A549 (cell line): ENCODE results near the gene AMN1. TPM values are rescaled to one million over a fixed set of nuclear protein-coding genes. Genes with fewer than 3 reads are reported as not detected.

Experiments used
- ATAC-seq, 2 experiments: fragments of 200-7000 bp in 1 of 2; fragments of >200 bp in 1 of 2; cut with Nextera tagmentation in 1 of 2; cut with Tn5 transposase in 1 of 2; 3 replicates each; pipeline versions ENCODE4 v1.8.0 to v1.9.1; 2018 to 2020; ENCODE audit warnings: mild to moderate bottlenecking in 1 of 2, moderate library complexity in 1 of 2
- CTCF ChIA-PET: fragments of 300-600 bp; sonication (Branson Sonifier 250); formaldehyde crosslinking; extraction: SDS; loops from one replicate; lab custom pipeline; 2021; ENCODE audit warnings: antibody characterized with exemption, inconsistent platforms; lab: Yijun Ruan, JAX
- POLR2A ChIA-PET: fragments of 350-600 bp; formaldehyde crosslinking; extraction: SDS; loops from one replicate; lab custom pipeline; 2021; ENCODE audit warnings: antibody characterized with exemption, inconsistent platforms; lab: Yijun Ruan, JAX
- DNase-seq, 2 experiments: peaks; one replicate each; pipeline versions ENCODE4 v3.0.0 to v3.0.0-alpha.2; 2011 to 2016; ENCODE audit warnings: low read depth in 1 of 2, low spot score in 1 of 2
- FAIRE-seq: peaks from 2 replicates; lab custom pipeline; 2011; peaks lifted over from hg19 to GRCh38; lab: Jason Lieb, UNC
- H3K27ac ChIP-seq, 2 experiments: fragments of >200 bp; sonication (Bioruptor Twin); formaldehyde crosslinking; 3 replicates each; pipeline ENCODE4 v1.5.1; 2016 to 2017
- H3K4me1 ChIP-seq: fragments of >200 bp; sonication (Bioruptor Twin); formaldehyde crosslinking; 3 replicates; pipeline ENCODE4 v1.6.1; 2016
- H3K4me2 ChIP-seq: fragments of >200 bp; sonication (Bioruptor Twin); formaldehyde crosslinking; 3 replicates; pipeline ENCODE4 v1.6.1; 2016
- H3K4me3 ChIP-seq: fragments of >200 bp; sonication (Bioruptor Twin); formaldehyde crosslinking; 3 replicates; pipeline ENCODE4 v1.5.1; 2016
- H3K9me3 ChIP-seq: fragments of >200 bp; sonication (Bioruptor Twin); formaldehyde crosslinking; 3 replicates; pipeline ENCODE4 v1.6.1; 2016
- BHLHE40 ChIP-seq: IDR thresholded peaks from 2 replicates; pipeline ENCODE4 v1.6.1; 2012; ENCODE audit warnings: low read depth, low read length, inconsistent platforms
- CBX2 ChIP-seq: fragments of 200-600 bp; sonication (generic); IDR thresholded peaks from 2 replicates; pipeline ENCODE4 v1.6.1; 2016; ENCODE audit warnings: low read depth, mild to moderate bottlenecking, borderline replicate concordance
- CBX8 ChIP-seq: fragments of 200-600 bp; sonication (generic); IDR thresholded peaks from 2 replicates; pipeline ENCODE4 v1.6.1; 2016
- CEBPB ChIP-seq, 2 experiments: fragments of >200 bp in 1 of 2; sonication (Bioruptor Twin) in 1 of 2; formaldehyde crosslinking in 1 of 2; IDR thresholded peaks; 2 replicates each; pipeline ENCODE4 v1.6.1; 2012 to 2016
- CHD2 ChIP-seq: fragments of 150-350 bp; IDR thresholded peaks from 2 replicates; pipeline ENCODE4 v1.6.1; 2014; ENCODE audit warnings: low read length; ENCODE audit not compliant: partially characterized antibody
- CHD4 ChIP-seq: fragments of 200-600 bp; sonication (generic); IDR thresholded peaks from 2 replicates; pipeline ENCODE4 v1.6.1; 2016; ENCODE audit warnings: antibody characterized with exemption, mild to moderate bottlenecking, borderline replicate concordance
- EHF ChIP-seq: fragments of 250-450 bp; sonication (Bioruptor Pico); IDR thresholded peaks from 2 replicates; pipeline ENCODE4 v1.5.0; 2020; ENCODE audit warnings: mild to moderate bottlenecking
- EP300 ChIP-seq, 2 experiments: fragments of >200 bp; sonication (Bioruptor Twin); formaldehyde crosslinking; IDR thresholded peaks; 2 replicates in 1 of 2; 3 replicates in 1 of 2; pipeline ENCODE4 v1.6.1; 2016 to 2017
- ESRRA ChIP-seq: fragments of 150-350 bp; IDR thresholded peaks from 2 replicates; pipeline ENCODE4 v1.6.1; 2014; ENCODE audit warnings: mild to moderate bottlenecking, low read length, borderline replicate concordance
- FOXS1 ChIP-seq: fragments of 250-450 bp; sonication (Bioruptor Pico); IDR thresholded peaks from 2 replicates; pipeline ENCODE4 v1.5.0; 2020; ENCODE audit warnings: mild to moderate bottlenecking, moderate library complexity
- HOXB13 ChIP-seq: fragments of 250-450 bp; sonication (Bioruptor Pico); IDR thresholded peaks from 2 replicates; pipeline ENCODE4 v1.5.0; 2020; ENCODE audit warnings: low read depth, mild to moderate bottlenecking, moderate library complexity
- HOXB5 ChIP-seq: fragments of 250-450 bp; sonication (Bioruptor Pico); IDR thresholded peaks from 2 replicates; pipeline ENCODE4 v1.5.0; 2020; ENCODE audit warnings: mild to moderate bottlenecking, moderate library complexity
- JUNB ChIP-seq: fragments of >200 bp; sonication (Bioruptor Twin); formaldehyde crosslinking; IDR thresholded peaks from 2 replicates; pipeline ENCODE4 v1.6.1; 2016
- KDM1A ChIP-seq: fragments of 200-600 bp; sonication (generic); IDR thresholded peaks from 2 replicates; pipeline ENCODE4 v1.6.1; 2016; ENCODE audit warnings: low read depth, mild to moderate bottlenecking
- MAFK ChIP-seq: fragments of 450-650 bp; IDR thresholded peaks from 2 replicates; pipeline ENCODE4 v1.6.1; 2014; ENCODE audit not compliant: partially characterized antibody
- MAX ChIP-seq: IDR thresholded peaks from 2 replicates; pipeline ENCODE4 v1.6.1; 2012
- MYC ChIP-seq: IDR thresholded peaks from 2 replicates; pipeline ENCODE4 v1.6.1; 2012; ENCODE audit warnings: mild to moderate bottlenecking, inconsistent platforms, low read length, improper control_type of control experiment, borderline replicate concordance
- NPAS2 ChIP-seq: fragments of 250-450 bp; sonication (Bioruptor Pico); IDR thresholded peaks from 2 replicates; pipeline ENCODE4 v1.8.0; 2022; ENCODE audit warnings: mild to moderate bottlenecking, moderate library complexity, borderline replicate concordance
- POLR2A ChIP-seq: IDR thresholded peaks from 2 replicates; pipeline ENCODE4 v1.6.1; 2012; ENCODE audit warnings: mild to moderate bottlenecking, low read length
- RARB ChIP-seq: fragments of 250-450 bp; sonication (Bioruptor Pico); IDR thresholded peaks from 2 replicates; pipeline ENCODE4 v1.8.0; 2021; ENCODE audit warnings: mild to moderate bottlenecking, moderate library complexity
- RFX5 ChIP-seq: fragments of 450-650 bp; IDR thresholded peaks from 2 replicates; pipeline ENCODE4 v1.7.1; 2014; ENCODE audit warnings: antibody characterized with exemption, mild to moderate bottlenecking, moderate library complexity
- RNF2 ChIP-seq: fragments of 200-600 bp; sonication (generic); IDR thresholded peaks from 2 replicates; pipeline ENCODE4 v1.6.1; 2016; ENCODE audit warnings: low read depth, mild to moderate bottlenecking, antibody characterized with exemption, moderate library complexity, borderline replicate concordance
- SREBF2 ChIP-seq: fragments of 450-650 bp; IDR thresholded peaks from 2 replicates; pipeline ENCODE4 v1.6.1; 2014; ENCODE audit warnings: mild to moderate bottlenecking, moderate library complexity
- TFCP2L1 ChIP-seq: fragments of 250-450 bp; sonication (Bioruptor Pico); IDR thresholded peaks from 2 replicates; pipeline ENCODE4 v1.5.0; 2021; ENCODE audit warnings: mild to moderate bottlenecking
- TP53 ChIP-seq: fragments of 250-450 bp; sonication (Bioruptor Pico); IDR thresholded peaks from 2 replicates; pipeline ENCODE4 v1.5.0; 2021; ENCODE audit warnings: mild to moderate bottlenecking, moderate library complexity
- ZNF302 ChIP-seq: fragments of 250-450 bp; sonication (Bioruptor Pico); IDR thresholded peaks from 2 replicates; pipeline ENCODE4 v1.9.0; 2021; ENCODE audit warnings: inconsistent platforms, mild to moderate bottlenecking, moderate library complexity
- WGBS: methylation state at CpG from one replicate; pipeline ENCODE4 v1.1.6; 2017; ENCODE audit errors: missing lambda C conversion rate; 5-methylcytosine and 5-hydroxymethylcytosine counted together
- polyA plus RNA-seq, 4 experiments: library from polyadenylated mRNA; depleted of rRNA in 3 of 4; stranded (reverse); fragments of >200 nt; fragmentation: RNase III in 1 of 4; extraction: RNeasy Plus Mini Kit Qiagen cat#74134 plus additional on column Dnase treatment in 1 of 4; gene quantifications; 2 replicates in 3 of 4; 3 replicates in 1 of 4; pipeline ENCODE4 v1.2.3, GENCODE V29; 2011 to 2017
- TF ChIP-seq, protein P1 (sequence below): fragments of 150-350 bp; IDR thresholded peaks from 2 replicates; pipeline ENCODE4 v1.6.1; 2014; ENCODE audit warnings: low read depth, mild to moderate bottlenecking, low read length
- TF ChIP-seq, protein P2 (sequence below): fragments of >200 bp; sonication (Bioruptor Twin); formaldehyde crosslinking; IDR thresholded peaks from 3 replicates; pipeline ENCODE4 v1.6.1; 2016
- TF ChIP-seq, protein P3 (sequence below): fragments of >200 bp; sonication (Bioruptor Twin); formaldehyde crosslinking; IDR thresholded peaks from 3 replicates; pipeline ENCODE4 v1.5.1; 2016

Gene AMN1
- polyA plus RNA-seq, 2 of the 4 experiments (the other 2 are of a cell fraction): 18.5 to 53.3 TPM

- no peak overlapping the region for H3K27ac ChIP-seq
- DNase-seq (no peak), ATAC-seq (no peak), FAIRE-seq (no peak)
- no peak for TF ChIP-seq SREBF2
- TF ChIP-seq, protein P1, sequence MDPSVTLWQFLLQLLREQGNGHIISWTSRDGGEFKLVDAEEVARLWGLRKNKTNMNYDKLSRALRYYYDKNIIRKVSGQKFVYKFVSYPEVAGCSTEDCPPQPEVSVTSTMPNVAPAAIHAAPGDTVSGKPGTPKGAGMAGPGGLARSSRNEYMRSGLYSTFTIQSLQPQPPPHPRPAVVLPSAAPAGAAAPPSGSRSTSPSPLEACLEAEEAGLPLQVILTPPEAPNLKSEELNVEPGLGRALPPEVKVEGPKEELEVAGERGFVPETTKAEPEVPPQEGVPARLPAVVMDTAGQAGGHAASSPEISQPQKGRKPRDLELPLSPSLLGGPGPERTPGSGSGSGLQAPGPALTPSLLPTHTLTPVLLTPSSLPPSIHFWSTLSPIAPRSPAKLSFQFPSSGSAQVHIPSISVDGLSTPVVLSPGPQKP: no peak
- TF ChIP-seq TFCP2L1 (CRISPR knock-in tag): no peak
- no peak for TF ChIP-seq MAFK
- no peak for TF ChIP-seq MYC
- no peak for TF ChIP-seq TP53 (CRISPR knock-in tag)
- TF ChIP-seq RNF2: no peak
- TF ChIP-seq, protein P2, sequence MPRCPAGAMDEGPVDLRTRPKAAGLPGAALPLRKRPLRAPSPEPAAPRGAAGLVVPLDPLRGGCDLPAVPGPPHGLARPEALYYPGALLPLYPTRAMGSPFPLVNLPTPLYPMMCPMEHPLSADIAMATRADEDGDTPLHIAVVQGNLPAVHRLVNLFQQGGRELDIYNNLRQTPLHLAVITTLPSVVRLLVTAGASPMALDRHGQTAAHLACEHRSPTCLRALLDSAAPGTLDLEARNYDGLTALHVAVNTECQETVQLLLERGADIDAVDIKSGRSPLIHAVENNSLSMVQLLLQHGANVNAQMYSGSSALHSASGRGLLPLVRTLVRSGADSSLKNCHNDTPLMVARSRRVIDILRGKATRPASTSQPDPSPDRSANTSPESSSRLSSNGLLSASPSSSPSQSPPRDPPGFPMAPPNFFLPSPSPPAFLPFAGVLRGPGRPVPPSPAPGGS: no peak
- no peak for TF ChIP-seq CBX8
- no peak for TF ChIP-seq CHD4
- no peak for TF ChIP-seq FOXS1 (CRISPR knock-in tag)
- TF ChIP-seq HOXB5: no peak
- TF ChIP-seq CEBPB (IDR thresholded peaks at IDR 0.05): no peak
- no peak overlapping the region for H3K4me2 ChIP-seq
- 87% methylated on average over 1 of the region's 1 CpG for WGBS
- no peak overlapping the region for H3K4me3 ChIP-seq
- peaks cover 11% of the 10 kb centered on the region; the same call in 2 of the 3 replicates for H3K4me1 ChIP-seq
- ChIA-PET POLR2A (interaction anchor here (0.6 kb wide), 1 partner anchor 1099 kb away, joined by 4 read pairs; no protein-coding TSS in a partner anchor), CTCF (interaction anchor here (0.6 to 1.6 kb wide), 6 partner anchors 26 to 450 kb away, joined by 3 to 5 read pairs (median 4); no protein-coding TSS in a partner anchor)
- no peaks in the 10 kb centered on the region for H3K9me3 ChIP-seq
Observed at GRCh38 chr12:31655792-31656191, 73.0 kb downstream of the AMN1 start.

DNA sequence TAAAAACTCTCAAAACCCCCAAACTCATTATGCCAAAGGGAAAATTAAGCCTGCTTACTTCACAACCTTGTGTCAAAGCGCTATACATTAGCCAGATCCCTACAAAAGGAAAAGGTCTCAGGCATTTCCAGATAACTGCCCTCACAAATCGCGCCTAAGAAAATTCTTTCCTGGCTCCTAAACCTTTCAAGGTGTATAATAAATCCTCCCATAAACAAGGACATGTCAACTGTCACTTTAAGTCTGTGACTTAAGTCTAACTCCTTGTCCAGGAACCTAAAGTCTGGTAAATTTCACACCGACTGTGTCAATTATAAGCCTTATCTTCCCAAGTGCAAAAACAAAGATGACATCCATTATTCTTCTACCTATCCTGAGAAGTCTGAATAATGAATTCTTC lies 73.6 kb downstream of the AMN1 start:
- FAIRE-seq (no peak), ATAC-seq (no peak), DNase-seq (no peak)
- no peak overlapping the region for H3K4me2 ChIP-seq
- TF ChIP-seq, protein P3, sequence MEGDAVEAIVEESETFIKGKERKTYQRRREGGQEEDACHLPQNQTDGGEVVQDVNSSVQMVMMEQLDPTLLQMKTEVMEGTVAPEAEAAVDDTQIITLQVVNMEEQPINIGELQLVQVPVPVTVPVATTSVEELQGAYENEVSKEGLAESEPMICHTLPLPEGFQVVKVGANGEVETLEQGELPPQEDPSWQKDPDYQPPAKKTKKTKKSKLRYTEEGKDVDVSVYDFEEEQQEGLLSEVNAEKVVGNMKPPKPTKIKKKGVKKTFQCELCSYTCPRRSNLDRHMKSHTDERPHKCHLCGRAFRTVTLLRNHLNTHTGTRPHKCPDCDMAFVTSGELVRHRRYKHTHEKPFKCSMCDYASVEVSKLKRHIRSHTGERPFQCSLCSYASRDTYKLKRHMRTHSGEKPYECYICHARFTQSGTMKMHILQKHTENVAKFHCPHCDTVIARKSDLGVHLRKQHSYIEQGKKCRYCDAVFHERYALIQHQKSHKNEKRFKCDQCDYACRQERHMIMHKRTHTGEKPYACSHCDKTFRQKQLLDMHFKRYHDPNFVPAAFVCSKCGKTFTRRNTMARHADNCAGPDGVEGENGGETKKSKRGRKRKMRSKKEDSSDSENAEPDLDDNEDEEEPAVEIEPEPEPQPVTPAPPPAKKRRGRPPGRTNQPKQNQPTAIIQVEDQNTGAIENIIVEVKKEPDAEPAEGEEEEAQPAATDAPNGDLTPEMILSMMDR: no peak
- TF ChIP-seq KDM1A (no peak), BHLHE40 (no peak), RARB (CRISPR knock-in tag) (no peak), ZNF302 (no peak), CBX8 (no peak), EHF (CRISPR knock-in tag) (no peak), MAX (no peak), CBX2 (no peak), CHD2 (no peak), JUNB (no peak), POLR2A (no peak), EP300 (IDR thresholded peaks at IDR 0.05) (no peak), RFX5 (no peak), NPAS2 (CRISPR knock-in tag) (no peak), HOXB13 (no peak), ESRRA (no peak)
- TF ChIP-seq, protein P1: no peak
- WGBS: 85% methylated on average over 4 of the region's 4 CpGs
- ChIA-PET CTCF (no interaction called here), POLR2A (no interaction called here)
- H3K4me1 ChIP-seq: peaks cover 8% of the 10 kb centered on the region; the same call in 1 of the 3 replicates
- H3K4me3 ChIP-seq: no peak overlapping the region
- H3K9me3 ChIP-seq: no peaks in the 10 kb centered on the region
- no peak overlapping the region for H3K27ac ChIP-seq
